ENCODE measurements around the gene RBM41.

Gene RBM41

GRCh38 chrX:107135965-107136307 lies 17.3 kb upstream of the RBM41 start:
- Histone ChIP-seq H3K4me2 (ENCODE audit: low read length) (no peak overlapping the region), H2AFZ (ENCODE audit: insufficient read depth, low read length, poor library complexity) (no peak overlapping the region), H3K14ac (ENCODE audit: low read length) (no peak overlapping the region), H3K9me3 (ENCODE audit: insufficient read depth, low read depth, low read length) (no peaks in the 10 kb centered on the region), H3K27me3 (ENCODE audit: insufficient read depth, low read length) (no peaks in the 10 kb centered on the region), H2AK5ac (ENCODE audit: low read length) (no peak overlapping the region), H2BK5ac (ENCODE audit: low read depth, low read length, poor library complexity) (no peak overlapping the region), H4K12ac (ENCODE audit: low read depth, low read length) (no peak overlapping the region), H3K27ac (ENCODE audit: low read depth, low read length) (no peak overlapping the region), H3K79me2 (ENCODE audit: control insufficient read depth, insufficient read depth, low read length, poor library complexity) (no peaks in the 10 kb centered on the region), H3K18ac (ENCODE audit: low read length) (no peak overlapping the region), H3K9ac (ENCODE audit: low read length) (no peak overlapping the region), H3K23ac (ENCODE audit: low read length) (no peak overlapping the region), H3K36me3 (ENCODE audit: control insufficient read depth in 1 of 2, insufficient read depth in 2 of 2, low read length in 2 of 2) (no peaks in the 10 kb centered on the region), H3K79me1 (ENCODE audit: low read length) (no peaks in the 10 kb centered on the region), H2BK12ac (ENCODE audit: low read length) (no peak overlapping the region), H4K8ac (ENCODE audit: low read depth, low read length) (no peak overlapping the region), H4K91ac (ENCODE audit: low read depth, low read length) (no peak overlapping the region), H3K4ac (ENCODE audit: low read depth, low read length) (no peak overlapping the region), H3K4me1 (ENCODE audit: control insufficient read depth in 1 of 2, insufficient read depth in 2 of 2, low read length in 2 of 2) (no peaks in the 10 kb centered on the region), H2BK120ac (ENCODE audit: insufficient read depth, low read length, poor library complexity) (no peak overlapping the region), H3K4me3 (ENCODE audit: low read depth, low read length) (no peak overlapping the region)
- no peak for DNase-seq
- WGBS (ENCODE audit: extremely low coverage, insufficient coverage, insufficient read length), result no CpG with 5 or more reads among the region's 1 CpG

- Histone ChIP-seq H4K91ac (ENCODE audit: low read depth, low read length) (no peak overlapping the region), H3K9ac (ENCODE audit: low read length) (no peak overlapping the region), H3K79me1 (ENCODE audit: low read length) (no peaks in the 10 kb centered on the region), H3K9me3 (ENCODE audit: insufficient read depth, low read depth, low read length) (no peaks in the 10 kb centered on the region), H4K12ac (ENCODE audit: low read depth, low read length) (no peak overlapping the region), H2AFZ (ENCODE audit: insufficient read depth, low read length, poor library complexity) (no peak overlapping the region), H3K27ac (ENCODE audit: low read depth, low read length) (no peak overlapping the region), H2BK5ac (ENCODE audit: low read depth, low read length, poor library complexity) (no peak overlapping the region), H3K79me2 (ENCODE audit: control insufficient read depth, insufficient read depth, low read length, poor library complexity) (no peaks in the 10 kb centered on the region), H3K18ac (ENCODE audit: low read length) (no peak overlapping the region), H3K4me3 (ENCODE audit: low read depth, low read length) (no peak overlapping the region), H3K4me1 (ENCODE audit: control insufficient read depth in 1 of 2, insufficient read depth in 2 of 2, low read length in 2 of 2) (no peaks in the 10 kb centered on the region), H2BK120ac (ENCODE audit: insufficient read depth, low read length, poor library complexity) (no peak overlapping the region), H2AK5ac (ENCODE audit: low read length) (no peak overlapping the region), H3K27me3 (ENCODE audit: insufficient read depth, low read length) (no peaks in the 10 kb centered on the region), H2BK12ac (ENCODE audit: low read length) (no peak overlapping the region), H3K4ac (ENCODE audit: low read depth, low read length) (no peak overlapping the region), H3K4me2 (ENCODE audit: low read length) (no peak overlapping the region), H3K23ac (ENCODE audit: low read length) (no peak overlapping the region), H3K36me3 (ENCODE audit: control insufficient read depth in 1 of 2, insufficient read depth in 2 of 2, low read length in 2 of 2) (no peaks in the 10 kb centered on the region), H4K8ac (ENCODE audit: low read depth, low read length) (no peak overlapping the region), H3K14ac (ENCODE audit: low read length) (no peak overlapping the region)
- no peak for DNase-seq
- WGBS (ENCODE audit: extremely low coverage, insufficient coverage, insufficient read length), result no CpG with 5 or more reads among the region's 5 CpGs
Observed at GRCh38 chrX:107135049-107135964, 16.7 kb upstream of the RBM41 start.

- no peak overlapping the region for H3K4me2 ChIP-seq (ENCODE audit: low read length)
Observed at GRCh38 chrX:107123750-107124149, 5.1 kb upstream of the RBM41 start.

GRCh38 chrX:107119283-107119682 lies 661 bp upstream of the RBM41 start:
- Histone ChIP-seq H3K27me3 (ENCODE audit: insufficient read depth, low read length) (no peaks in the 10 kb centered on the region), H3K18ac (ENCODE audit: low read length) (no peak overlapping the region), H3K9ac (ENCODE audit: low read length) (no peak overlapping the region), H3K27ac (ENCODE audit: low read depth, low read length) (no peak overlapping the region), H3K4ac (ENCODE audit: low read depth, low read length) (no peak overlapping the region), H3K4me1 (ENCODE audit: control insufficient read depth in 1 of 2, insufficient read depth in 2 of 2, low read length in 2 of 2) (no peaks in the 10 kb centered on the region), H3K79me2 (ENCODE audit: control insufficient read depth, insufficient read depth, low read length, poor library complexity) (no peaks in the 10 kb centered on the region), H3K23ac (ENCODE audit: low read length) (no peak overlapping the region), H4K91ac (ENCODE audit: low read depth, low read length) (no peak overlapping the region), H2BK12ac (ENCODE audit: low read length) (no peak overlapping the region), H3K14ac (ENCODE audit: low read length) (no peak overlapping the region), H3K4me2 (ENCODE audit: low read length) (no peak overlapping the region), H2AFZ (ENCODE audit: insufficient read depth, low read length, poor library complexity) (no peak overlapping the region), H2AK5ac (ENCODE audit: low read length) (no peak overlapping the region), H3K9me3 (ENCODE audit: insufficient read depth, low read depth, low read length) (no peaks in the 10 kb centered on the region), H4K12ac (ENCODE audit: low read depth, low read length) (no peak overlapping the region), H2BK120ac (ENCODE audit: insufficient read depth, low read length, poor library complexity) (no peak overlapping the region), H3K4me3 (ENCODE audit: low read depth, low read length) (no peak overlapping the region), H3K36me3 (ENCODE audit: control insufficient read depth in 1 of 2, insufficient read depth in 2 of 2, low read length in 2 of 2) (peaks cover 1 to 5% of the 10 kb centered on the region in 2 experiments), H4K8ac (ENCODE audit: low read depth, low read length) (no peak overlapping the region), H2BK5ac (ENCODE audit: low read depth, low read length, poor library complexity) (no peak overlapping the region), H3K79me1 (ENCODE audit: low read length) (peaks cover 3% of the 10 kb centered on the region)
- no peak for DNase-seq
- no CpG with 5 or more reads among the region's 1 CpG for WGBS (ENCODE audit: extremely low coverage, insufficient coverage, insufficient read length)

More at GRCh38 chrX:107123750-107124149, 5.1 kb upstream of the RBM41 start:
- Histone ChIP-seq H3K36me3 (ENCODE audit: control insufficient read depth in 1 of 2, insufficient read depth in 2 of 2, low read length in 2 of 2) (no peaks in the 10 kb centered on the region), H2BK5ac (ENCODE audit: low read depth, low read length, poor library complexity) (no peak overlapping the region), H3K79me2 (ENCODE audit: control insufficient read depth, insufficient read depth, low read length, poor library complexity) (no peaks in the 10 kb centered on the region), H3K9ac (ENCODE audit: low read length) (no peak overlapping the region), H3K27me3 (ENCODE audit: insufficient read depth, low read length) (no peaks in the 10 kb centered on the region), H2BK12ac (ENCODE audit: low read length) (no peak overlapping the region), H3K4me1 (ENCODE audit: control insufficient read depth in 1 of 2, insufficient read depth in 2 of 2, low read length in 2 of 2) (no peaks in the 10 kb centered on the region), H3K27ac (ENCODE audit: low read depth, low read length) (no peak overlapping the region), H4K91ac (ENCODE audit: low read depth, low read length) (no peak overlapping the region), H3K18ac (ENCODE audit: low read length) (no peak overlapping the region), H2AFZ (ENCODE audit: insufficient read depth, low read length, poor library complexity) (no peak overlapping the region), H3K4ac (ENCODE audit: low read depth, low read length) (no peak overlapping the region), H3K4me3 (ENCODE audit: low read depth, low read length) (no peak overlapping the region), H4K8ac (ENCODE audit: low read depth, low read length) (no peak overlapping the region), H3K9me3 (ENCODE audit: insufficient read depth, low read depth, low read length) (no peaks in the 10 kb centered on the region), H3K14ac (ENCODE audit: low read length) (no peak overlapping the region), H4K12ac (ENCODE audit: low read depth, low read length) (no peak overlapping the region), H3K23ac (ENCODE audit: low read length) (no peak overlapping the region), H3K79me1 (ENCODE audit: low read length) (no peaks in the 10 kb centered on the region), H2BK120ac (ENCODE audit: insufficient read depth, low read length, poor library complexity) (no peak overlapping the region), H2AK5ac (ENCODE audit: low read length) (no peak overlapping the region)
- no peak for DNase-seq

All from trophoblast cell (in vitro differentiated cells and primary cell).